Measurements from ENCODE around the gene FCHO2.
"Not testable (repeated sequence)": the region's sequence is repeated elsewhere in the genome, so short reads cannot be mapped to it uniquely, and the experiment has no call there.

The FCHO2 gene

DNA sequence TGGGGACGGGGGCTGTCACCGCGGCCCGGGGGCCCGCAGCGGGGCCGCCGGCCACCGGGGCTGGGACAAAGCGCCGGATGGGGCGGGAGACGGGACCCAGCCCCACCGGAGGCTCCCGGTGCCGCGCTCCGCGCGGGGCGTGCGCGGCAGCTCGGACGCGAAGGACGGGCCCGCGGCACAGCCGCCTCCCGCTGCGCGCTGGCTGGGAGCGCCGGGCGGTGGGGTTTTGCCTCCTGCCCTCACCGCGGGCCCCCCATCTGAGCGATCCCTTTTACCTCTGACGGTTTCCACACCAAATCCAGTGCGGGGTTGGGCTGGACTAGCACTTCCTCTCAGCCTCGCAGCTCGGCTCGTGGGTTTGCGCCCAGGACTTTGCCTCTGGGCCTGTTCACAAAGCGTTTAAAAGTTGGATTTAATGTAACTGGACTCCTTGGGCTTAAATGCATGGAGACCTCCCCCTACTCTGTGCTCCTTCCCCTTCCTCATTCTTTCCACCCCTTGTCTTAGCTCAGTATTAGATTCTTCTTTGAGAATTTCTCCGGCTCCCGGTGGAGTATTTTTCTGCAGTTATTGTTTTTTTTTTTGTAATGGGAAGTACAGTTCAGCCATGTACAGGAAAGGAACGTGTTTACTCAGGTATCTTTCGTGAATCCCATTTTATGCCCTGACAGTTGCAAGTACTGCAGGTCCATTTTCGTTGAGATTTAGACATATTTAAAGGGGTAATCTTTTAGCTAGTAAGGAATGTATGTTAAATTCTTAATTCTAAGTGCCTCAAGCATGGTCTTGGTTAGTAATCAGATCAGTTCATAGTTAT is 691 bp downstream of the FCHO2 start:
- peak; percentile 65 for DNase-seq (ENCODE audit: low read depth)

DNA sequence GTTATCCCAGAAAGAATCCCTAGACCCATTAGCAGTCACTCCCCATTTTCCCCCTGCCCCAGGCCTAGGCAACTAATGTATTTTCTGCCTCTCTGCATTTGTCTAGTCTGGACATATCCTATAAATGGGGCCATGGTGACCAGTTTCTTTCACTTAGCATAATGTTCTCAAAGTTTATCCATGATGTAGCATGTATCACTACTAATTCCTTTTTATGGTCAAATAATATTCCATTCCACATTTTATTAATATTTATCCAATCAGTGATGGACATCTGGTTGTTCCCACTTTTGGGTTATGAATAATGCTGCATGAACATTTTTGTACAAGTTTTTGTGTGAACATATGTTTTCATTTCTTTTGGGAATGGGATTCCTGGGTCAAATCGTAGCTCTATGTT is 1.5 kb downstream of the FCHO2 start:
- DNase-seq (ENCODE audit: low read depth): no peak

DNA sequence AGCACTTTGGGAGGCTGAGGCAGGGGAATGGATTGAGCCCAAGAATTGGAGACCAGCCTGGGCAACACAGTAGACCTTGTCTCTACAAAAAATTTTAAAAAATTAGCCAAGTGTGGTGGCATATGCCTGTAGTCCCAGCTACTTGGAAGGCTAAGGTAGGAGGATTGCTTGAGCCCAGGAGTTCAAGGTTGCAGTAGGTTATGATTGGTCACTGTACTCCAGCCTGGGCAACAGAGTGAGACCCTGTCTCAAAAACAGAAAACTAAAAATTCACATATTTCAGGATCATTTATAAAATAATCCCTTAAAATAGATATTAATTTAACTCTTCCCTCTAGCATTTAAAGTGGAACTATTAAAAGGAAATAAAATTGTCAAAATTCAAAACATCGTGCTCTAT is 3.4 kb downstream of the FCHO2 start:
- DNase-seq (ENCODE audit: low read depth): no peak

DNA sequence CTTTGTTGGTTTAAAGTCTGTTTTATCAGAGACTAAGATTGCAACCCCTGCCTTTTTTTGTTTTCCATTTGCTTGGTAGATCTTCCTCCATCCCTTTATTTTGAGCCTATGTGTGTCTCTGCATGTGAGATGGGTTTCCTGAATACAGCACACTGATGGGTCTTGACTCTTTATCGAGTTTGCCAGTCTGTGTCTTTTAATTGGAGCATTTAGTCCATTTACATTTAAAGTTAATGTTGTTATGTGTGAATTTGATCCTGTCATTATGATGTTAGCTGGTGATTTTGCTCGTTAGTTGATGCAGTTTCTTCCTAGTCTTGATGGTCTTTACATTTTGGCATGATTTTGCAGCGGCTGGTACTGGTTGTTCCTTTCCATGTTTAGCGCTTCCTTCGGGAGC is 18.6 kb downstream of the FCHO2 start:
- DNase-seq (ENCODE audit: low read depth): not testable (repeated sequence)

DNA sequence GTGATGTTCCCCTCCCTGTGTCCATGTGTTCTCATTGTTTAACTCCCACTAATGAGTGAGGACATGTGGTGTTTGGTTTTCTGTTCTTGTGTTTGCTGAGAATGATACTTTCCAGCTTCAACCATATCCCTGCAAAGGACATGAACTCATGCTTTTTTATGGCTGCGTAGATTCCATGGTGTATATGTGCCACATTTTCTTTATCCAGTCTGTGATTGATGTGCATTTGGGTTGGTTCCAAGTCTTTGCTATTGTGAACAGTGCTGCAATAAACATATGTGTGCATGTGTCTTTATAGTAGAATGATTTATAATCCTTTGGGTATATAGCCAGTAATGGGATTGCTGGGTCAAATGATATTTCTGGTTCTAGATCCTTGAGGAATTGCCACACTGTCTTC is 21.0 kb downstream of the FCHO2 start:
- DNase-seq (ENCODE audit: low read depth): not testable (repeated sequence)

DNA sequence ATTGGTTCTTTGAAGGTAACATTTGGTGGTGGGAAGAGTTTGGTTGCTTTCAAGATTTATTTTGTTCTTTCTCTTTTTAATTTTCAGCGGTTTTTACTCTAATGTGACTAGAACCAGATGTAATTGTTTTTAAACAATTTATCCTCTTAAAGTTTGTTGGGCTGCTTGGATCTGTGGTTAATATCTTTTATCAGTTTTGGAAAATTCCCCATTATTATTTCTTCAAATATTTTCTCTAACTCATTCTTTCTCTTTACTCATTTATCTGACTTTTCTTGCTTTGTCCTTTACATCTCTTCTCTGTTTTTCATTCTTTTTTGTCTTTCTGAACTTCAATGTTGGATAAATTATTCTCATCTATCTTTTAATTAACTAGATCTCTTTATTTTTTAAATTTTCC is 29.9 kb downstream of the FCHO2 start:
- DNase-seq (ENCODE audit: low read depth): no peak

DNA sequence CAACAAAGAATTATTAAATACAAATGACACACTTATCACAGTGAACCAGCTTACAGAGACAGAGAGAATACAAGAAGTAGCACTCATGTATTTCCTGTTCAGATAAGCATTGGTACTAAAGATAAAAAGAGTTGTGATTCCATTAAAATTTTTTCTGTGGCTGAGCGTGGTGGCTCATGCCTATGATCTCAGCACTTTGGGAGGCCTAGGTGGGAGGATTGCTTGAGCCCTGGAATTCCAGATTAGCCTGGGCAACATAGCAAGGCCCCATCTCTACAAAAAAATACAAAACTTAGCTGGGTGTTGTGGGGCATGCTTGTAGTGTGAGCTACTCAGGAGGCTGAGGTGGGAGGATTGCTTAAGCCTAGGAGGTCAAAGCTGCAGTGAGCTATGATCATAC is 32.9 kb downstream of the FCHO2 start:
- DNase-seq (ENCODE audit: low read depth): peak; percentile 7

DNA sequence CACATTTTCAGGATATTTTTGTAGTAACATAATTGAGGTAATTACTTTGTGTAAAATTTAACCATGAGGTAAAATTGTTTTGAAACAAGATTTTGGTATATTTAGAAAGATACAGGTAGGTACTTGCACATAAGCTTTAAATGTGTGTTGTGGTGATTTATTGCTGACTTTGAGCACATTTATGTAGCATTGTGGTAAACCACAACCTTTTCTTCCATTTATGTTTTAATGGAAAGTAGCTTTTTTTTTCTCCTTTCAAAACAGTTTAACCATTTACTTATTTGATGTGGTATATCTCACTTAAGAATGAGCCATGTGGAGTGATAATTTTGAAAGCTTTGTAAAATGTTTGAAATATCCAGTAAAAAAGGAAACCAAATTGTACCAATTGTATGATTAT is 35.6 kb downstream of the FCHO2 start:
- DNase-seq (ENCODE audit: low read depth): no peak

DNA sequence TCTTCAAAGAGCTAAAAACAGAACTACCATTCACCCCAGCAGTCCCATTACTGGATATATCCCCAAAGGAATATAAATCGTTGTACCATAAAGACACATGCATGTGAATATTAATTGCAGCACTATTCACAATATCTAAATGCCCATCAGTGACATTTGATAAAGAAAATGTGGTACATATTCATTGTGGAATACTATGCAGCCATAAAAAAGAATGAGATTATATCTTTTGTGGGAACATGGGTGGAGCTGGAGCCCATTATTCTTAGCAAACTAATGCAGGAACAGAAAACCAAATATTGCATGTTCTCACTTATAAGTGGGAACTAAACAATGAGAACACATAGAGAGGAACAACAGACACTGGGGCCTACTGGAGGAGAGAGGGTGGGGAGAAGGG is 38.7 kb downstream of the FCHO2 start:
- no peak for DNase-seq (ENCODE audit: low read depth)

DNA sequence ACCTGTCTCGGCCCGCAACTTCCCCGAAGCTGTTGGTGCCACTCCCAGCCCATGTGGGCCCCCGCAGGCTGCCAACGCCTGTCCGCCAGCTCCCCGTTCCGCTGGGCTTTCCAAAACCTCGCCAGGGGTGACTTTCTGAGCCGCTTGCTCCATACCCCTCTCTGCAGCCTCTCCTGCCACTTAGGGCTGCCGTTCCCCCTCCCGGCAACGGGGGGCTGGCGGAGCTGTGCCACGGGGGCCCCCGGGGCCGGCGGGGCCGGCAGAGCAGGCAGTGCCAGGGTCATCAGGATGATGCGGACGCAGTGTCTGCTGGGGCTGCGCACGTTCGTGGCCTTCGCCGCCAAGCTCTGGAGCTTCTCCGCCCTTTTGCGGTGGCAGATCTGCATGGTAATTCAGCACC is 40.8 kb downstream of the FCHO2 start:
- DNase-seq (ENCODE audit: low read depth): no peak

DNA sequence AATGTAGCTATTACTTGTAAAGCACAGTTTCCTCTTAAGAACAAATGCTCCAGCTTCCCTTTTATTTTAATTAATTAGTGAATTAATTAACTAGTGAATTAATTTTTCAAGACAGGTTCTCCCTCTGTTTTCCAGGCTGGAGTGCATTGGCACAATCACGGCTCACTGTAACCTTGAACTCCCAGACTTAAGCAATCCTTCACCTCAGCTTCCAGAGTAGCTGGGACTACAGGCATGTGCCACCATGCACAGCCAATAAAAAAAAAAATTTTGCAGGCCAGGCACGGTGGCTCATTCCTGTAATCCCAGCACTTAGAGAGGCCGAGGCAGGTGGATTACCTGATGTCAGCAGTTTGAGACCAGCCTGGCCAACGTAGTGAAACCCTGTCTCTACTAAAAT is 44.1 kb downstream of the FCHO2 start:
- no peak for DNase-seq (ENCODE audit: low read depth)

DNA sequence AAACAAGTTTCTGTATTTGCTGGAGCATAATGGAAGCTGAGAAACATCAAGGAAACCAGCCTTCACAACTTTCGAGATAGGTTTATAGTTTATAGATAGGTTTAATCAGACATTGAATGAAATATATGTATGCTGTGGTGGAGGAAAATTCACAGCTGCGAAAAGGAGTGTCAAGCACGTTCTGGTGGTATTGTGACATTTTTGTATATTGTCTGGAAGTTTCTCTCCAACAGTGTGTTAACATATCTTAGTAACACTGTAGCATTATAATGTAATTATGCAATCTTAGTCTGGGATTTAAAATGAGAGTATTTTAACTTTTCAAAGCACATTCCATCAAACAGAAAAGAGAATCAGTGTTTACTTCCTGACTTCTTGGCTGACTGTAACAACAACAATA is 50.0 kb downstream of the FCHO2 start:
- DNase-seq (ENCODE audit: low read depth): no peak

DNA sequence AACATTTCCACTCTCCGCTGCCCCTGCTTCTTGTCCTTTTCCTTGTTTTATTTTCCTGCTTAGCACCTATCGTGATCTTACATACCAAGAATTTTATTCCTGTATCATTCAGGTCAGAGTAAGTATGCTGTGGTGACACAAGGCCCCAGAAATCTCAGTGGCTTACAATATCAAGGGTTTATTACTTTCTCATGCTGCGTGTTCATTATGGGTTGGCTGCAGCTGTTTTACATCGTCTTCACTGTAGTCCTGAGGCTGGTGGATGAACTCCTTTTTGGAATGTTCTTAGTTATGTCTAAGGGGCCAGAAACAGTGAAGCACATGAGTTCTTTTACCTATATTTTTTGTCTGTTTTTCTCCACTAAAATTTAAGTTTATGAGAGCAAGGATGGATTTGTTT is 51.2 kb downstream of the FCHO2 start:
- DNase-seq (ENCODE audit: low read depth): peak; percentile 35

DNA sequence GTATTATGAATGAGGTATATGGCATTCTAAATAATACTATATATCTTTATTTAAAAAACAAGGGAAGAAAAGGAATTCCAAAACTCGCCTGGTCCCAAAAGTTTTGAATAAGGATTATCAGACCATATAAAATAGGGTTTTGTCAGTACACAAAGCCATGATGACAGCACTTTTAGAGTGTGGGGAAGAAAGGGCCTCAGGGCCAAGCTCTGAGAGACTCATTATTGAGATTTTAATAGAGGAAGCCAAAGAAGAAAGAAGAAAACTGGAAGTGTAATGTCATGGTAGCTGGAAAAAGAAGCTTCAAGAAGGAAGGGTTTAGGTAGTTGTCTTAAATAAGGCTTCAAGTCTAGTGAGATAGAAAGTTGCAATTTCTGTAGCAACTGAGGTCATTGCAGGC is 53.0 kb downstream of the FCHO2 start:
- DNase-seq (ENCODE audit: low read depth): no peak

DNA sequence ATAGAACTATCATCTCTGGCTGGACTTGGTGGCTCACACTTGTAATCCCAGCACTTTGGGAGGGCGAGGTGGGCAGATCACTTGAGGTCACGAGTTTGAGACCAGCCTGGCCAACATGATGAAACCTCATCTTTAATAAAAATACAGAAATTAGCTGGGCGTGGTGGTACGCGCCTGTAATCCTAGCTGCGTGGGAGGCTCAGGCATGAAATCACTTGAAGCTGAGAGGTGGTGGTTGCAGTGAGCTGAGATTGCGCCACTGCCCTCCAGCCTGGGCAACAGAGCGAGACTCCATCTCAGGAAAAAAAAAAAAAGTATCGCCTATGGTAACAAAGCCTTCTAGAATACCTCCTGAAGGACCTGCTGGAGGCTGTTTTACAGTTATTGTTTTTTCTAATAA is 55.8 kb downstream of the FCHO2 start:
- not testable (repeated sequence) for DNase-seq (ENCODE audit: low read depth)

DNA sequence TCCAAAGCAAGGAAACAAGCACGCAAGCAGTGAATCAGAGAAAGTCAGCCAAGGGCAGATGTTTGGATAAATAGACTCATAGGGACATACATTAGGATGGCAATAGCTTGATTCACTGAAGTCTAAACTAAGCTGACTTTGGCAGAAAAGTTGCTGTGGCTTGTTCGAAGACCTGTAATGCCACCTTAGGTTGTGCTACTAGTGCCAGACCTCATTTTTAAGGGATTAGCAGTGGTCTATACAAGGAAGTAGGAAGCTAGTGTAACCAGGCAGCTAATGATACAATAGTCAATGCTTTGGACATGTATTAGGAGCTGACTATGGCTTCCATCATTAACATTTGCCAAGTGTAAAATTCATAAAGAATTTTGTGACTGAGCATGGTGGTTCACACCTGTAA is 63.1 kb downstream of the FCHO2 start:
- no peak for DNase-seq (ENCODE audit: low read depth)

DNA sequence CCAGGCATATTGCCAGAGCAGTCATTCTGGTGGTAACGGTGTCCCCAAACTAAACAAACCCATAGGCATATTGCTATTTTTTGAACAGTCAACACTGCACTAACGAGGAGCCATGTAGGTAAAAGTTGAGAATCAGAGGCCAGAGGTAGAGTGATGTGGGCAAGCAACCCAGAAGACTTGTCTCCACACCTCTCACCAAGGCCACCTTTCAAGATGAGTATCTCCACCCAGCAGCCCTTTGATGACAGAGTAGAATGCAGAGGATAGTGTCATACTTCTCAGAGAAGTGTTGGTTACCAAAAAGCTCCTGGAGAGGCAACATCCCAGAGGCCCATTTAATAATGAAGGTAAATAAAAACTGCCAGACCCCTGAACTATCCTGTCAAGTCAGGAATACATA is 63.9 kb downstream of the FCHO2 start:
- no peak for DNase-seq (ENCODE audit: low read depth)

DNA sequence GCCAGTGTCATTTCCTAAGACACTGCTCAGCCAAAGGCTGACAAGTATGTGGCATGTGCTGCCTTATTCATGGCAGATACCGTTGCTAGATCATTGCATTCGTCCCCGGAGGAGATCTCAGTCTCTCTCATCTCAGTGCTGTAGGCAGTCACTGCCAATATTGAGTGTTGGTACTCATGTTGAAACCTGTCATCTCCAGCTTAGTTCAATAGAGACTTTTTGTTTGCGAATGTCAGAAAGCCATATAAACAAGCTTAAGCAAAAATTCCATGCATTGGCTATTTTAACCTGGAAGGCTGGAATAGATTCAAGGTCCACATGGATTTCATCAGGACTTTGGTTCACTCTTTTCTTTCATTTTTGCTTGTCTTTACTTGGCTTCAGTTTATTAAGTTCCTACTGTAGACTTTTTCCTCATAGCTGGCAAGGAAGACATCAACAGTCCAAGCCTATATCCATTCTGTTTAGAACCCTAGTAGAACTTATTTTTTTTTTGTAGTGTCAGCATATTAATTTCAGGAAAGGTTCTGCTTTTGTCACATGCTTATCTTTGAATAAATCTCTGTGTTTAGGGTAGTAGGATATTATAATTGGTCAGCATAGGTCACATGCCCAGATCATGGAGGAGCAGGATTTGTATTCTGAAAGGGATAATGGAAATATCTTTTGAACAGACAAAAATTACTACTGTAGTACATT is 66.8 kb downstream of the FCHO2 start:
- DNase-seq (ENCODE audit: low read depth): no peak

DNA sequence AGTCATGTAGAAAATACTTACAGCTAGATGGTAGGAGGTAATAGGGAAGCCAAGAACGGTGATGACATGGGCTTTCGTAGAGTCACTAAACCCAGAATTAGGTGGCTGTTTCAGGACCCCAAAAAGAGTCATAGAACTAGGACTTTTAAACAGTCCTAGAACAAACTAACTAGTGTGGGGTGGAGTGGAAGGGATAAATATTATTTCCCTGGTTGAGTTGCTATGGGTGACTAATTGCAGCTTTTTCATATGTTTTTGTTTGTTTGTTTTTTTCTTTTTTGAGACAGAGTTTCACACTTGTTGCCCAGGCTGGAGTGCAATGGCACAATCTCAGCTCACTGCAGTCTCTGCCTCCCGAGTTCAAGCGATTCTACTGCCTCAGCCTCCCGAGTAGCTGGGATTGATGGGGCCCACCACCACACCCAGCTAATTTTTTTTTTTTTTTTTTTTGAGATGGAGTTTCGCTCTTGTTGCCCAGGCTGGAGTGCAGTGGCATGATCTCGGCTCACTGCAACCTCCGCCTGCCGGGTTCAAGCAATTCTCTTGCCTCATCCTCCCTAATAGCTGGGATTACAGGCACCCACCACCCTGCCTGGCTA is 69.2 kb downstream of the FCHO2 start:
- DNase-seq (ENCODE audit: low read depth): not testable (repeated sequence)

DNA sequence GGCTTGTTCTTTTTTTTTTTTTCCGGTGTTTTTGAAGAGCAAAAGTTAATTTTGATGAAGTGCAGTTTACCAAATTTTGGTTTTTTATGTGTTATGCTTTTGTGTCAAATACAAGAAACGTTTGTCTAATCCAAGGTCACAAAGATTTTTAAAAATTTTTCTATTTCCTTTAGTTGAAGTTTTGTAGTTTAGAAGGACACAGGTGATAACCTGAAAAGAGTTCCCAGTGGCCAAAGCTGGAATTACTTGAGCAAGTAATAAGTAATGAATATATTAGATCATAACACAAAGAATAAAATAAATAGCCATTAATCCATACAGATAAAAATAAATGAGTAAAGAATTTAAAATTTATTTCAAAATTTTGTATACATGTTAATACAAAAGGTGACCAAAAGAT is 71.5 kb downstream of the FCHO2 start:
- no peak for DNase-seq (ENCODE audit: low read depth)

DNA sequence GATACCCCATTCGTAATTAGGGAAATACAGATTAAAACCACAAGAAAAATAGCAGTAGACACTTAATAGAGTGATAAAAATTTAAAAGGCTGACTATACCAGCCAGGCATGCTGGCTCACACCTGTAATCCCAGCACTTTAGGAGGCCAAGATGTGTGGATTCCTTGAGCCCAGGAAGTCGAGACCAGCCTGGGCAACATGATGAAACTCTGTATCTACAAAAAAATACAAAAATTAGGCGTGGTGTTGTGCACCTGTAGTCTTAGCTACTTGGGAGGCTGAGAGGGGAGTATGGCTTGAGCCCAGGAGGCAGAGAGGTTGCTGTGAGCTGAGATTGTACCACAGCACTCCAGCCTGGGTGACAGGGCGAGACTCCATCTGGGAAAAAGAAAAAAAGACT is 72.0 kb downstream of the FCHO2 start:
- DNase-seq (ENCODE audit: low read depth): no peak

DNA sequence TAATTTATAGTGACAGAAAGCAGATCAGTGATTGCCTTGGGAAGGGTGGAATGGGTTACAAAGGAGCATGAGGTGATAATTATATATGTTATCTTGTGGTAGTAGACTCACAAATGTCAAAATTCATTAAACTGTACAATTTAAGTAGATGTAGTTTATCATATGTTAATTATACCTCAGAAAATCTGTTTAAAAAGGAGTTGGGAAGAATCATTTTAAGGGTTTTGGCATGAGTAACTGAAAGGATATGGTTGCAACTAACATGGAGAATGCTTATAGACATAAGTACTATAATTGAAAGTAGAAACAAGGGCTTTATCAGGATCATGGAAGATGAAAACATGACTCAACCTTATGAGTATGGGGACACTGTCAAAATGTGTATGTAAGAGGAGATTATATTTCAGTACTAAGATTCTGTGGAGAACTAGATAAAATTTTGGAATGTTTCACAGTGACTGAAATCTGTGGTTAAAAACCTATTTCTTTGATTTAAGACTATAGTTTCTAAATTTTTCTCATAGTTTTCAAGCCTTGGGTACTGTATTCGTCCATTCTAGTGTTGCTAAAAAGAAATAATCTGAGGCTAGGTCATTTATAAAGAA is 73.3 kb downstream of the FCHO2 start:
- DNase-seq (ENCODE audit: low read depth): peak; percentile 57

DNA sequence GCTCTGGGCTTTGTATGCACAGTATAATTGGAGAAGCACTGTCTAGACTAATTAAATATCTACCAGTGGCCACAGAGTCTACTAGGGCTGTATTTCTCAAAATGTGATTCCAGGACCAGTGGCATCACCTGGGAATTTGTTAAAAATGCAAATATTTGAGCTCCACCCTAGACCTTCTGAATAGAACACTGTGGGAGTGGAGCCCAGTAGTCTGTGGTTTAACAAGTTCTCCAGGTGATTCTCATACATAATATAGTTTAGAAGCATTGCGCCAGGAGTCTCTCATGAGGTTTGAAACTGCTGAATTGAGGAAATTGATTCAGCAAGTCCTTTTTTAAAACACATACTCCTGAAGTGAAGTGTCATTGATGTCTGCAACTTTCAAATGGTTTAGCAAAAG is 74.7 kb downstream of the FCHO2 start:
- DNase-seq (ENCODE audit: low read depth): no peak

All from EH (cell line).